Esophagus muscularis mucosa (tissue), 3 donors: ENCODE measurements around the gene ANGPTL8.

ENCODE experiments used
- POLR2A ChIP-seq: fragments of 450-650 bp; IDR thresholded peaks from one replicate; pipeline ENCODE4 v1.6.1; 2017; ENCODE audit warnings: antibody characterized with exemption, moderate library complexity, mild to moderate bottlenecking, low read depth
- POLR2AphosphoS5 ChIP-seq, 2 donors: sonication (generic); formaldehyde crosslinking; IDR thresholded peaks; one replicate each; pipeline ENCODE4 v1.6.1; 2017; ENCODE audit warnings: antibody characterized with exemption in 2 of 2
- TF ChIP-seq, protein P1 (sequence below), 3 experiments: fragments of 200-600 bp in 2 of 3; fragments of 450-650 bp in 1 of 3; sonication (generic) in 2 of 3; IDR thresholded peaks; one replicate each; pipeline ENCODE4 v1.5.1; 2017 to 2019; ENCODE audit warnings: antibody characterized with exemption in 3 of 3, mild to moderate bottlenecking in 2 of 3, moderate library complexity in 1 of 3

DNA sequence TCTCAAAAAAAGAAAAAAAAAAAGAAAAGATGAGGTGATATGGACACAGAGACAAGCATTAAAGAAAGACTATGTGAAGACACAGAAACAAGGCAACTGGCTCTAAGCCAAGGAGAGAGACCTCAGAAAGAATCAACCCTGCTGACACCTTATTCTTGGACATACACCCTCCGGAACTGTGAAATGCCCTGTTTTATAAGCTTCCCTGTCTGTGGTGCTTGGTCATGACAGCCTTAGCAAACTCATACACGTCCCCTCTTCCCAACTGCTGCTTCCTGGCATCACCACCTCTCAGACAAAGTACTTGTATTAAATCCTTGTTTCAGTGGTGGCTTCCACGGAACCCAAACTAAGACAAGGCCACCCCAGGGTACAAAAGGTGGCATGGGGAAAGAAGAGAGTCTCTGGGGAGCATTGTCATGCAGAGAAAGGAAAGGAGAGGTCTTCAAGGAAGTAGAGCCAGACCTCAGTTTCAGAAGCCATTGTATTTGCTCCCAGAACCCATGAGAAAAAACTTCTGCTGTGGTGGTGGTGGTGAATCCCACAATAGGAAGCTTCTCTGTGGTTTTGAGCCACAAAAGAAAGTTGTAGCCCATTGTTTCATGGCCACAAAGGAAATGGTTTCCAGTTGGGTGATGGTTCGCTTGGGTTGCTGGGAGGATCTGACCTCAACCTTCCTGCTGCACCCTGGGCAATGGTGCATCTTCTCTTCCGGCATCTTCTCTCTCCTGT lies 40.3 kb downstream of the ANGPTL8 start:
- TF ChIP-seq POLR2AphosphoS5 (IDR thresholded peaks at IDR 0.05) (no peak), POLR2A (no peak)
- TF ChIP-seq, protein P1, sequence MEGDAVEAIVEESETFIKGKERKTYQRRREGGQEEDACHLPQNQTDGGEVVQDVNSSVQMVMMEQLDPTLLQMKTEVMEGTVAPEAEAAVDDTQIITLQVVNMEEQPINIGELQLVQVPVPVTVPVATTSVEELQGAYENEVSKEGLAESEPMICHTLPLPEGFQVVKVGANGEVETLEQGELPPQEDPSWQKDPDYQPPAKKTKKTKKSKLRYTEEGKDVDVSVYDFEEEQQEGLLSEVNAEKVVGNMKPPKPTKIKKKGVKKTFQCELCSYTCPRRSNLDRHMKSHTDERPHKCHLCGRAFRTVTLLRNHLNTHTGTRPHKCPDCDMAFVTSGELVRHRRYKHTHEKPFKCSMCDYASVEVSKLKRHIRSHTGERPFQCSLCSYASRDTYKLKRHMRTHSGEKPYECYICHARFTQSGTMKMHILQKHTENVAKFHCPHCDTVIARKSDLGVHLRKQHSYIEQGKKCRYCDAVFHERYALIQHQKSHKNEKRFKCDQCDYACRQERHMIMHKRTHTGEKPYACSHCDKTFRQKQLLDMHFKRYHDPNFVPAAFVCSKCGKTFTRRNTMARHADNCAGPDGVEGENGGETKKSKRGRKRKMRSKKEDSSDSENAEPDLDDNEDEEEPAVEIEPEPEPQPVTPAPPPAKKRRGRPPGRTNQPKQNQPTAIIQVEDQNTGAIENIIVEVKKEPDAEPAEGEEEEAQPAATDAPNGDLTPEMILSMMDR (IDR thresholded peaks at IDR 0.05), result no peak
